ENCODE data around the gene NSMF. TPM values are rescaled to one million over a fixed set of nuclear protein-coding genes. Genes with fewer than 3 reads are reported as not detected.

The NSMF gene
- total RNA-seq, 1 donor from 2014 or later: 85.3 TPM

- TF ChIP-seq, protein P1, sequence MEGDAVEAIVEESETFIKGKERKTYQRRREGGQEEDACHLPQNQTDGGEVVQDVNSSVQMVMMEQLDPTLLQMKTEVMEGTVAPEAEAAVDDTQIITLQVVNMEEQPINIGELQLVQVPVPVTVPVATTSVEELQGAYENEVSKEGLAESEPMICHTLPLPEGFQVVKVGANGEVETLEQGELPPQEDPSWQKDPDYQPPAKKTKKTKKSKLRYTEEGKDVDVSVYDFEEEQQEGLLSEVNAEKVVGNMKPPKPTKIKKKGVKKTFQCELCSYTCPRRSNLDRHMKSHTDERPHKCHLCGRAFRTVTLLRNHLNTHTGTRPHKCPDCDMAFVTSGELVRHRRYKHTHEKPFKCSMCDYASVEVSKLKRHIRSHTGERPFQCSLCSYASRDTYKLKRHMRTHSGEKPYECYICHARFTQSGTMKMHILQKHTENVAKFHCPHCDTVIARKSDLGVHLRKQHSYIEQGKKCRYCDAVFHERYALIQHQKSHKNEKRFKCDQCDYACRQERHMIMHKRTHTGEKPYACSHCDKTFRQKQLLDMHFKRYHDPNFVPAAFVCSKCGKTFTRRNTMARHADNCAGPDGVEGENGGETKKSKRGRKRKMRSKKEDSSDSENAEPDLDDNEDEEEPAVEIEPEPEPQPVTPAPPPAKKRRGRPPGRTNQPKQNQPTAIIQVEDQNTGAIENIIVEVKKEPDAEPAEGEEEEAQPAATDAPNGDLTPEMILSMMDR (IDR thresholded peaks at IDR 0.05; ENCODE audit: unreplicated experiment): no peak
- Mint-ChIP-seq H3K36me3 (peaks cover 3% of the 10 kb centered on the region), H3K9me3 (no peaks in the 10 kb centered on the region), H3K27ac (peak overlapping the region; percentile 47), H3K4me1 (peaks cover 13% of the 10 kb centered on the region), H3K4me3 (peak overlapping the region; percentile 34), H3K27me3 (ENCODE audit: low read depth) (peaks cover 9% of the 10 kb centered on the region)
- peak in 1 of 2 experiments; percentile 10 for DNase-seq (ENCODE audit: low spot score in 2 of 2, unreplicated experiment in 2 of 2)
Observed at GRCh38 chr9:137456061-137456863, 2.9 kb downstream of the NSMF start.

DNA sequence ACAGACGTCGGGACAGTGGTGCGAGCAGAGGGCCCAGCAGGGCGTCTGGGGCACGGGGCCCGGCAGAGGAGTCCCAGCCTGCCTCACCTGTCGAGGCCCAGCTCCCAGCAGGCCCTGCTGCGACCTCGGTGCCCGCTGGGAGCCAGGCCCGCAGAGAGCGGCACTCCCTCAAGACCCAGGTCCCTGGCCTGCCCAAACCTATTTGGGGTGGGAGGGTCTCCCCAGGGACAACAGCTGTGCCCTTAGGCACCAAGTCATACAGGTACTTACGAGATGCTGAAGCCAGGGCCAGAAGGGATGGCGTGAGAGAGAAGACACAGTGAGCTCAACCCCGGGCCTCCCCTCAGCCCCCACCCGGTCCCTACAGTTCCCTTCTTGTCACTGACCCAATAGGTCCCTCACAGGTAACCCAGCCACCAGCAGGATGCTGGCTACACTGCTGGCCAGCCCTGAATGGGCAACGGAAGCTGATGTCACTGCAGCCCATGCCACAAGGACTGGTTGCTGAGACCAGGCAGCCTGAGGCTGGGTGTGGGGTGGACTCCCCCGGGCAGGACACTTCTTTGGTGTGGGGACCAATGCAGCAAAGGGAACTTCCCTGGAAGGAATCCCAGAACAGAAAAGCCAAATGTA is 3.7 kb downstream of the NSMF start:
- TF ChIP-seq, protein P1 (IDR thresholded peaks at IDR 0.05; ENCODE audit: unreplicated experiment): no peak
- peaks cover 2% of the 10 kb centered on the region for H3K27me3 Mint-ChIP-seq (ENCODE audit: low read depth)
- no peaks in the 10 kb centered on the region for H3K9me3 Mint-ChIP-seq
- DNase-seq (ENCODE audit: low spot score in 2 of 2, unreplicated experiment in 2 of 2): no peak
- H3K36me3 Mint-ChIP-seq: peaks cover 3% of the 10 kb centered on the region
- peaks cover 13% of the 10 kb centered on the region for H3K4me1 Mint-ChIP-seq
- H3K27ac Mint-ChIP-seq: no peak overlapping the region
- H3K4me3 Mint-ChIP-seq: peak overlapping the region; percentile 30

- Mint-ChIP-seq H3K27me3 (ENCODE audit: low read depth) (peaks cover 1% of the 10 kb centered on the region), H3K9me3 (no peaks in the 10 kb centered on the region), H3K4me3 (peak overlapping the region; percentile 64)
Observed at GRCh38 chr9:137454597-137455358, 4.4 kb downstream of the NSMF start.

DNA sequence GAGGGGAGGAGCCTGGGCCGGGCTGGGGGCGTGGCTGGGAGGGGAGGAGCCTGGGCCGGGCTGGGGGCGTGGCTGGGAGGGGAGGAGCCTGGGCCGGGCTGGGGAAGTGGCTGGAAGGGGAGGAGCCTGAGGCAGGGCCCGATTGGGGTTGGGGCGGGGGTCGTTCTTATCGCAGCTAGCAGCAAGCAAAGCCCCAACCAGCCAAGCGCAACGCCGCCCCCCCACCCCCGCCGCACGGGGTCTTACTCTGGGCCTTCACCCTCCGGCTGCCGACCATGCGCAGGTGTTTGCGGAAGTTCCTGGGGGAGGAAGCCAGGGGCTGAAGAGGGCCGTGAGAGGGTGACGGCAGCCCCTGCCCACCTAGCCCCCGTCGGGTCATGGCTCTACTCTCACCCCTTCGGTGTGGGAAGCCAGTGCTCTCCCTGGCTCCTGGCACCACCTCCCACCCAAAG is 5.0 kb downstream of the NSMF start:
- Mint-ChIP-seq H3K36me3 (peaks cover 3% of the 10 kb centered on the region), H3K4me3 (peak overlapping the region; percentile 64), H3K27me3 (ENCODE audit: low read depth) (no peaks in the 10 kb centered on the region), H3K9me3 (no peaks in the 10 kb centered on the region), H3K27ac (peak overlapping the region; percentile 75), H3K4me1 (peaks cover 11% of the 10 kb centered on the region)
- DNase-seq (ENCODE audit: low spot score in 2 of 2, unreplicated experiment in 2 of 2): peak; percentile 43 to 72
- TF ChIP-seq, protein P1 (IDR thresholded peaks at IDR 0.05; ENCODE audit: unreplicated experiment): no peak

More at GRCh38 chr9:137454597-137455358, 4.4 kb downstream of the NSMF start:
- Mint-ChIP-seq H3K36me3 (peaks cover 3% of the 10 kb centered on the region), H3K27ac (peak overlapping the region; percentile 75), H3K4me1 (peaks cover 12% of the 10 kb centered on the region)
- peak in 1 of 2 experiments; percentile 21 for DNase-seq (ENCODE audit: low spot score in 2 of 2, unreplicated experiment in 2 of 2)
- TF ChIP-seq, protein P1 (IDR thresholded peaks at IDR 0.05; ENCODE audit: unreplicated experiment): no peak

DNA sequence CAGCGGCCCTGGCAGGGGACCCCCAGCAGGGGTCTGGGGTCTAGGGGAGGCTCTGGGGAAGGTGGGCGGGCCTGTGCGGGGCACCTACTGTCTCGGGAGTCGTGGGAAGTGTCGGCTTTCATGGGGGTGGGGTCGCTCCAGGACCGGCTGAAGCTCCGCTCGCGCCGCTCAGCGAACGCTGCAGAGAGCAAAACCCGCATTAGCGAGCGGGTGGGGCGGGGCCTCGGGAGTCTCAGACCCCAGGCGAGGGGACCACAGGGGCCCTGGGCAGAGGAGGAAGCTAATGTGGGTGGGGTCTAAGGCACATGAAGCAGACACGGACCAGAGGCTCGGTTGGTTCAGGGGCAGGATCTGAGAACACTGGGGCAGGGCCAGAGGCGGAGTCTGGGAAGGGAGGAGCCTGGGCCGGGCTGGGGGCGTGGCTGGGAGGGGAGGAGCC is 5.5 kb downstream of the NSMF start:
- peak; percentile 61 to 79 for DNase-seq (ENCODE audit: low spot score in 2 of 2, unreplicated experiment in 2 of 2)
- peaks cover 3% of the 10 kb centered on the region for H3K36me3 Mint-ChIP-seq
- TF ChIP-seq, protein P1 (IDR thresholded peaks at IDR 0.05; ENCODE audit: unreplicated experiment): no peak
- no peaks in the 10 kb centered on the region for H3K27me3 Mint-ChIP-seq (ENCODE audit: low read depth)
- H3K9me3 Mint-ChIP-seq: no peaks in the 10 kb centered on the region
- peaks cover 11% of the 10 kb centered on the region for H3K4me1 Mint-ChIP-seq
- H3K27ac Mint-ChIP-seq: peak overlapping the region; percentile 67
- H3K4me3 Mint-ChIP-seq: peak overlapping the region; percentile 69
